Activated CD8-positive, alpha-beta memory T cell treated with anti-CD3 and anti-CD28 coated beads, Interleukin-2, amount 10 ng/mL, durations not matched to agents 7 days and 5 days (primary cell): ENCODE measurements around the gene HLA-DRA. TPM values are rescaled to one million over a fixed set of nuclear protein-coding genes. Genes with fewer than 3 reads are reported as not detected.
A peak's percentile ranks its signal among the peaks of the same experiment; 100 is the strongest.

Source experiments
- ATAC-seq: fragments of 150-1000 bp; cut with Tn5 transposase; one replicate; pipeline ENCODE4 v1.10.0; 2021; ENCODE audit warnings: moderate library complexity
- CTCF ChIA-PET: fragments of 350-600 bp; sonication (Branson Sonifier 250); formaldehyde crosslinking; loops from one replicate; lab custom pipeline; 2021; ENCODE audit warnings: antibody characterized with exemption; lab: Charles Lee
- DNase-seq: peaks from one replicate; pipeline ENCODE4 v3.0.0-alpha.2; 2020
- H3K27ac Mint-ChIP-seq: one replicate; pipeline ENCODE4 v1.8.0; 2021; ENCODE audit warnings: mild to moderate bottlenecking, mixed read lengths
- H3K27me3 Mint-ChIP-seq: one replicate; pipeline ENCODE4 v1.8.0; 2021; ENCODE audit warnings: mixed read lengths
- H3K36me3 Mint-ChIP-seq: one replicate; pipeline ENCODE4 v1.8.0; 2021; ENCODE audit warnings: mild to moderate bottlenecking, mixed read lengths
- H3K4me1 Mint-ChIP-seq: one replicate; pipeline ENCODE4 v1.8.0; 2021; ENCODE audit warnings: mixed read lengths
- H3K4me3 Mint-ChIP-seq: one replicate; pipeline ENCODE4 v1.8.0; 2021; ENCODE audit warnings: mild to moderate bottlenecking, moderate library complexity, mixed read lengths
- H3K9me3 Mint-ChIP-seq: one replicate; pipeline ENCODE4 v1.8.0; 2022; ENCODE audit warnings: low read depth, mixed read lengths
- total RNA-seq, 2 experiments: library from RNA; stranded (reverse); gene quantifications; one replicate each; pipeline ENCODE4 v1.2.3, GENCODE V29; 2021

Gene HLA-DRA
- total RNA-seq, 2 experiments from 2014 or later, result 311 to 313 TPM

GRCh38 chr6:32436995-32437836 is 2.5 kb upstream of the HLA-DRA start:
- peaks cover 44% of the 10 kb centered on the region for H3K4me1 Mint-ChIP-seq

GRCh38 chr6:32439139-32439538 is 548 bp upstream of the HLA-DRA start:
- Mint-ChIP-seq H3K4me1 (peaks cover 59% of the 10 kb centered on the region), H3K27ac (peak overlapping the region; percentile 97), H3K4me3 (peak overlapping the region; percentile 99), H3K36me3 (peaks cover 46% of the 10 kb centered on the region), H3K27me3 (no peaks in the 10 kb centered on the region), H3K9me3 (no peaks in the 10 kb centered on the region)
- CTCF ChIA-PET, result interaction anchor here (1.0 to 2.7 kb wide), 8 partner anchors 20 to 429 kb away, joined by 3 to 13 read pairs (median 5); no protein-coding TSS in a partner anchor
- peak; percentile 2 for ATAC-seq
- DNase-seq, result no peak

More at GRCh38 chr6:32436995-32437836, 2.5 kb upstream of the HLA-DRA start:
- CTCF ChIA-PET, result interaction anchor here (1.1 to 2.7 kb wide), 3 partner anchors 9 to 255 kb away, joined by 3 to 13 read pairs (median 5); no protein-coding TSS in a partner anchor
- ATAC-seq (peak; percentile 60), DNase-seq (no peak)
- H3K36me3 Mint-ChIP-seq, result peaks cover 27% of the 10 kb centered on the region
- H3K27me3 Mint-ChIP-seq, result peaks cover 14% of the 10 kb centered on the region
- H3K27ac Mint-ChIP-seq, result peak overlapping the region; percentile 72
- H3K4me3 Mint-ChIP-seq, result peak overlapping the region; percentile 8
- no peaks in the 10 kb centered on the region for H3K9me3 Mint-ChIP-seq

DNA sequence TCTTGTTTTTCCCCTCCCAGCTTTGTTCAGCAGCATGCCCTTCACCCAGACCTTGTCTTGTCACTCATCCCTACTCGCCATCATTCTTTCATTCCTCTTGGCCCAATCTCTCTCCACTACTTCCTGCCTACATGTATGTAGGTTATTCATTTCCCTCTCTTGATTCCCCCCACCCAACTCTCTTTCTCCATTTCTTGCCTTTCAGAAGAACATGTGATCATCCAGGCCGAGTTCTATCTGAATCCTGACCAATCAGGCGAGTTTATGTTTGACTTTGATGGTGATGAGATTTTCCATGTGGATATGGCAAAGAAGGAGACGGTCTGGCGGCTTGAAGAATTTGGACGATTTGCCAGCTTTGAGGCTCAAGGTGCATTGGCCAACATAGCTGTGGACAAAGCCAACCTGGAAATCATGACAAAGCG is 2.6 kb downstream of the HLA-DRA start:
- Mint-ChIP-seq H3K36me3 (peaks cover 60% of the 10 kb centered on the region), H3K27me3 (no peaks in the 10 kb centered on the region), H3K4me1 (peaks cover 56% of the 10 kb centered on the region), H3K9me3 (no peaks in the 10 kb centered on the region), H3K27ac (peak overlapping the region; percentile 19), H3K4me3 (peak overlapping the region; percentile 23)
- ATAC-seq (no peak), DNase-seq (no peak)
- CTCF ChIA-PET, result interaction anchor here (1.0 to 1.5 kb wide), 2 partner anchors 18 to 258 kb away, joined by 3 to 6 read pairs; no protein-coding TSS in a partner anchor

DNA sequence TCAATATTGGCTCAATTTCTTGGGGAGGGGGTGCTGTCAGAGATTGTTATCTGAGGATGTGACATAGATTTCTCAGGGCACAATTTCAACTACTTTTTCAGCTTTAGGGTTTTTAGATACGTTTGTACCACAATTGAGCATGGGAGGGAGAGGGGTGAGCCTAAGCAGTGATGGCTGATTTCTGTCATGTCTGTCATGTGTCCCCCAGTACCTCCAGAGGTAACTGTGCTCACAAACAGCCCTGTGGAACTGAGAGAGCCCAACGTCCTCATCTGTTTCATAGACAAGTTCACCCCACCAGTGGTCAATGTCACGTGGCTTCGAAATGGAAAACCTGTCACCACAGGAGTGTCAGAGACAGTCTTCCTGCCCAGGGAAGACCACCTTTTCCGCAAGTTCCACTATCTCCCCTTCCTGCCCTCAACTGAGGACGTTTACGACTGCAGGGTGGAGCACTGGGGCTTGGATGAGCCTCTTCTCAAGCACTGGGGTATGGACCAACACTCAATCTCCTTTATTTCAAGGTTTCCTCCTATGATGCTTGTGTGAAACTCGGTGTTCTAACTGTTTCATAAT is 3.4 kb downstream of the HLA-DRA start:
- no peak for ATAC-seq
- H3K4me3 Mint-ChIP-seq, result no peak overlapping the region

DNA sequence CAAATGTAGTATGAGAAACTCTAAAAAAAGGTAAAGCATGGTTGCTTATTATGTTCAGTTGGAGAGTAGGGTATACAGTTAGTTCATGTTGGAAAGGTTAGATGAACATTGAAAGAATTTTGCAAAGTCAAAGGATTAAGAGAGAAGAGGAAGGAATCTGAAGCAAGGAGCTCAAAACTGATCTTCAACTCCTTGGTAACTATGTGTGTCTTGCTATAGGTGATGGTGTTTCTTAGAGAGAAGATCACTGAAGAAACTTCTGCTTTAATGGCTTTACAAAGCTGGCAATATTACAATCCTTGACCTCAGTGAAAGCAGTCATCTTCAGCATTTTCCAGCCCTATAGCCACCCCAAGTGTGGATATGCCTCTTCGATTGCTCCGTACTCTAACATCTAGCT is 4.7 kb downstream of the HLA-DRA start:
- CTCF ChIA-PET, result interaction anchor here (0.7 kb wide), 1 partner anchor 256 kb away, joined by 3 read pairs; no protein-coding TSS in a partner anchor
- peaks cover 42% of the 10 kb centered on the region for H3K4me1 Mint-ChIP-seq
- no peak for DNase-seq
- peaks cover 55% of the 10 kb centered on the region for H3K36me3 Mint-ChIP-seq
- no peak overlapping the region for H3K27ac Mint-ChIP-seq
- H3K4me3 Mint-ChIP-seq, result no peak overlapping the region
- ATAC-seq, result no peak
- H3K9me3 Mint-ChIP-seq, result no peaks in the 10 kb centered on the region
- peaks cover 15% of the 10 kb centered on the region for H3K27me3 Mint-ChIP-seq

More for the DNA sequence above, 3.4 kb downstream of the HLA-DRA start:
- Mint-ChIP-seq H3K4me1 (peaks cover 50% of the 10 kb centered on the region), H3K9me3 (no peaks in the 10 kb centered on the region), H3K27me3 (peaks cover 4% of the 10 kb centered on the region), H3K36me3 (peaks cover 60% of the 10 kb centered on the region), H3K27ac (no peak overlapping the region)
- DNase-seq, result no peak
- CTCF ChIA-PET, result interaction anchor here (1.5 kb wide), 1 partner anchor 257 kb away, joined by 6 read pairs; no protein-coding TSS in a partner anchor

DNA sequence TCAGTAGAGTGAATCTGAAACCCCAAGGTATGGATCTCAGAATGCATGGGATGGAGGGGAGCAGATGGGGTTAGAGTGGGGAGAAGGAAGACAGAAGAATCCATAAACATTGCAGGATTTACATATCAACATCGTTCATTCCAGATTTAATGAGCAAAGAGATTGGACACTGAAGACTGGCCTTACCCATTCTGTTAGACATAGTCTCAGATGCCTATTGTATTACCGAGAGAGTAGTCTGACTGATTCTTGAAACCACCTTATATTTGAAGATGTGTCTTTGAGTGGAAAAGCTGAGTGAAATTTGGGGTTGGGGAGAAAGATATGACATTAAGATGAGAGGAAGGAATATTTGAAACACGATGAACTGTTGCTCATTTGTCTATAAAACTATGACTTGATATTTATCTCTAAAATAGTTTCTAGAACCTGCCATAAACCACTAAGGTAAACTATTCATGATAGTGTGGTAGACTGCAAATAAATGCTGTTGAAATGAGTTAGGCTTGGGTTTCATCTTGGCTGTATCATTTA is 5.7 kb downstream of the HLA-DRA start:
- Mint-ChIP-seq H3K4me3 (no peak overlapping the region), H3K4me1 (peaks cover 35% of the 10 kb centered on the region), H3K27me3 (peaks cover 22% of the 10 kb centered on the region), H3K9me3 (no peaks in the 10 kb centered on the region), H3K36me3 (peaks cover 49% of the 10 kb centered on the region), H3K27ac (no peak overlapping the region)
- ATAC-seq (no peak), DNase-seq (no peak)
- CTCF ChIA-PET, result interaction anchor here (1.1 kb wide), 1 partner anchor 9 kb away, joined by 3 read pairs; no protein-coding TSS in a partner anchor

DNA sequence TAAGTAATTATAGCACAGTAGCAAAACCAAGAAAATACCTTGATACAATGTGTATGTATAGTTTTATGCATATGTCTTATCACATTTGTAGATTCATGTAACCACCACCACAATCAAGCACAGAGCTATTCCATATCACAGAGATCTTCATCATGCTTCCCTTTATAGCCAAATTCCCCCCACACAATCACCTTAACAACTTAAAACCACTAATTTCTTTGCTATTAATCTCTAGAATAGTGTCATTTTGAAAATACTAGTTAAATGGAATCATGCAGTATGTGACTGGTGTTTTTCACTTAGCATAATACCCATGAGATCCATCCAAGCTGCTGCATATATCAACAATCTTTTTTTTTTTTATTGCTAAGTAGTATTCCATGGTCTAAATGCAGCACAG is 8.2 kb downstream of the HLA-DRA start:
- ATAC-seq (no peak), DNase-seq (no peak)
- Mint-ChIP-seq H3K36me3 (peaks cover 33% of the 10 kb centered on the region), H3K4me3 (no peak overlapping the region), H3K27ac (no peak overlapping the region), H3K9me3 (peaks cover 8% of the 10 kb centered on the region), H3K27me3 (peaks cover 46% of the 10 kb centered on the region), H3K4me1 (peaks cover 11% of the 10 kb centered on the region)
- CTCF ChIA-PET, result interaction anchor here (1.0 kb wide), 1 partner anchor 17 kb away, joined by 3 read pairs; no protein-coding TSS in a partner anchor

DNA sequence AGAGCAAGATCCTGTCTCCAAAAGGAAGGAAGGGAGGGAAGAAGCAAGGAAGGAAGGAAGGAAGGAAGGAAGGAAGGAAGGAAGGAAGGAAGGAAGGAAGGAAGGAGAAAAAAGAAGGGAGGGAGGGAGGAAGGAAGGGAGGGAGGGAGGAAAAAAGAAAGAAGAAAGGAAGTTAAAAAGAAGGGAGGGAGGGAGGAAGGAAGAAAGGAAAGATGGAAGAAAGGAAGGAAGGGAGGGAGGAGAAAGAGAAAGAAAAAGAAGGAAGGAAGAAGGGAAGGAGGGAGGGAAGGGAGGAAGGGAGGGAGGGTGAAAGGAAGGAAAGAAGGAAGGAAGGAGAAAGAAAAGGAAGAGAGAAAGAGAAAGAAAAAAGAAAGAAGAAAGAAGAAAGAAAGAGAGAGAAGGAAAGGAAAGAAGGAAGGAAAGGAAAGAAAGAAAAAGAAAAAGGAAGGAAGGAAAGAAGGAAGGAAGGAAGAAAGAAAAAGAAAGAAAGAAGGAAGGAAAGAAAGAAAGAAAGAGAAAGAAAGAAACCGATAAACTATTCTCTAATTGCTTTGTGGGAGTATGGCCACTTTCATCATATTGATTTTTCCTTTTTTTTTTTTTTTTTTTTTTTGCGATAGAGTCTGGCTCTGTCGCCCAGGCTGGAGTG is 9.5 kb downstream of the HLA-DRA start:
- Mint-ChIP-seq H3K27ac (no peak overlapping the region), H3K27me3 (peaks cover 52% of the 10 kb centered on the region), H3K9me3 (peaks cover 8% of the 10 kb centered on the region), H3K4me1 (peaks cover 4% of the 10 kb centered on the region), H3K4me3 (no peak overlapping the region), H3K36me3 (peaks cover 21% of the 10 kb centered on the region)
- CTCF ChIA-PET, result no interaction called here
- DNase-seq, result no peak
- no peak for ATAC-seq

GRCh38 chr6:32457054-32457453 is 17.4 kb downstream of the HLA-DRA start:
- Mint-ChIP-seq H3K27me3 (peaks cover 80% of the 10 kb centered on the region), H3K9me3 (peaks cover 5% of the 10 kb centered on the region), H3K36me3 (peaks cover 8% of the 10 kb centered on the region), H3K27ac (no peak overlapping the region), H3K4me1 (peaks cover 17% of the 10 kb centered on the region), H3K4me3 (no peak overlapping the region)
- CTCF ChIA-PET, result no interaction called here
- DNase-seq (no peak), ATAC-seq (no peak)

DNA sequence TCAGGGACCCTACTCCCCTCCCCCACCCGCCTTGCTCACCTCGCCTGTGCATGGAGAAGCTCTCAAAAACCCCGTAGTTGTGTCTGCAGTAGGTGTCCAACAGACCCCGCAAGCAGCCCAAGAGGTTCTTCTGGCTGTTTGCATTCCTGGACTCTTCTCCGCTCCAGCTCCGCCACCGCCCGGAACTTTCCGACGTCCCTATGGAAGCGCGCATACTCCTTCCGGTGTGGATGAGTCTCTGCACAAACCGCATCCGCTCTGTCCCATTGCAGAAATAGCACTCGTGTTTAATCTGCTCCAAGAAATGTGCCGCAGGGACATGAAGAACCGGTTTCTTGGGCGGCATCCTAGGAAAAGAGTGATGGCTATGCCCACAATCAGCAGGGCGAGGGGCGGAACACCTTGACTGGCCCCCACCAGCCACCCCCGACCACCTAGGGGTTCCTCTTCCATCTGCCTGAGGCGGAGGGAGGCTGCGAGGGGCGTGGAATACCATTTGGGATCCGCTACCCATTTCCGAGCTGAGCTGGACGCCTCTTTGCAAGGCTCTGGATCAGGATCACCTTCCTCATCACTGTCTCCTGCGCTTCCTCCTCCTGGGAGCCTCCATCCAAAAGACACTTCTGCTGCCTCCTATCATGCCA is 20.2 kb downstream of the HLA-DRA start:
- peaks cover 78% of the 10 kb centered on the region for H3K27me3 Mint-ChIP-seq
- H3K4me3 Mint-ChIP-seq, result no peak overlapping the region
- H3K36me3 Mint-ChIP-seq, result peaks cover 2% of the 10 kb centered on the region
- ATAC-seq, result no peak
- H3K4me1 Mint-ChIP-seq, result peaks cover 24% of the 10 kb centered on the region
- H3K9me3 Mint-ChIP-seq, result no peaks in the 10 kb centered on the region
- no peak overlapping the region for H3K27ac Mint-ChIP-seq
- CTCF ChIA-PET, result interaction anchor here (1.0 to 2.5 kb wide), 3 partner anchors 13 to 232 kb away, joined by 3 to 9 read pairs (median 5); no protein-coding TSS in a partner anchor
- DNase-seq, result no peak

- no peak overlapping the region for H3K4me3 Mint-ChIP-seq
- peaks cover 2% of the 10 kb centered on the region for H3K36me3 Mint-ChIP-seq
- H3K4me1 Mint-ChIP-seq, result peaks cover 24% of the 10 kb centered on the region
- no peak for DNase-seq
- ATAC-seq, result no peak
- CTCF ChIA-PET, result interaction anchor here (1.0 to 2.5 kb wide), 3 partner anchors 14 to 232 kb away, joined by 3 to 9 read pairs (median 5); no protein-coding TSS in a partner anchor
- peaks cover 77% of the 10 kb centered on the region for H3K27me3 Mint-ChIP-seq
- no peak overlapping the region for H3K27ac Mint-ChIP-seq
- H3K9me3 Mint-ChIP-seq, result no peaks in the 10 kb centered on the region
Observed at GRCh38 chr6:32460528-32460927, 20.8 kb downstream of the HLA-DRA start.

DNA sequence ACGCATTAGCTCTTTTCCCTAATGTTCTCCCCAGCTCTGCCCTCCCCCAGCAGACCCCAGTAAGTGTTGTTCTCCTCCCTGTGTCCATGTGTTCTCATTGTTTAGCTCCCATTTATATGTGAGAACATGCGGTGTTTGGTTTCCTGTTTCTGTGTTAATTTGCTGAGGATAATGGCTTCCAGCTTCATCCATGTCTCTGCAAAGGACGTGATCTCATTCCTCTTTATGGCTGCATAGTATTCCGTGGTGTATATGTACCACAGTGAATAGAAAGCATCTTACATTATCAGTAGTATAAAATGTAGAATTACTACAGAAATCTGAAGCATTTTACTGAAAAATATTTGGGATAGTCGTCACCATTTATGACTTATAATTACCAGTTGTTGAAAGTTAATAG is 21.8 kb downstream of the HLA-DRA start:
- ATAC-seq (no peak), DNase-seq (no peak)
- Mint-ChIP-seq H3K4me3 (no peak overlapping the region), H3K36me3 (peaks cover 2% of the 10 kb centered on the region), H3K4me1 (peaks cover 24% of the 10 kb centered on the region), H3K27me3 (peaks cover 70% of the 10 kb centered on the region), H3K27ac (no peak overlapping the region), H3K9me3 (peaks cover under 1% of the 10 kb centered on the region)
- CTCF ChIA-PET, result interaction anchor here (1.0 to 2.5 kb wide), 3 partner anchors 15 to 238 kb away, joined by 3 to 9 read pairs (median 5); no protein-coding TSS in a partner anchor
